RPMI7951 (cell line): ENCODE results near the gene FBXW9. TPM values are rescaled to one million over a fixed set of nuclear protein-coding genes. Genes with fewer than 3 reads are reported as not detected.
"Not testable (repeated sequence)": the region's sequence is repeated elsewhere in the genome, so short reads cannot be mapped to it uniquely, and the experiment has no call there.

Source experiments
- DNase-seq: peaks from one replicate; pipeline ENCODE4 v3.0.0-alpha.2; 2012; ENCODE audit warnings: low read depth
- total RNA-seq: library from RNA; depleted of rRNA; stranded (reverse); fragments of >200 nt; shearing (Covaris generic); gene quantifications from 2 replicates; pipeline ENCODE4 v1.2.3, GENCODE V29; 2014; rRNA removed

FBXW9 gene
- 21.6 and 24.4 TPM in 2 replicates for total RNA-seq

- DNase-seq: peak; percentile 94
Measured at GRCh38 chr19:12696366-12697335, at the start of gene FBXW9. Gene FBXW9 (minus strand): TSS chr19:12696631. CDS start chr19:12696581, 50 bp downstream.

GRCh38 chr19:12745166-12745897, 48.9 kb upstream of the FBXW9 start:
- no peak for DNase-seq

GRCh38 chr19:12737835-12738351, 41.5 kb upstream of the FBXW9 start:
- DNase-seq: no peak

- DNase-seq: peak; percentile 100
Measured at GRCh38 chr19:12736995-12737834, 40.8 kb upstream of the FBXW9 start, which contains the start of gene GET3. Gene GET3 (plus strand): TSS chr19:12737497. CDS start chr19:12737506, 9 bp downstream.

- peak; percentile 51 for DNase-seq
Measured at GRCh38 chr19:12733369-12734214, 37.2 kb upstream of the FBXW9 start.

- DNase-seq: no peak
Measured at GRCh38 chr19:12731337-12731736, 34.9 kb upstream of the FBXW9 start.

GRCh38 chr19:12730064-12730463, 33.6 kb upstream of the FBXW9 start:
- DNase-seq: no peak

- DNase-seq: no peak
Measured at GRCh38 chr19:12727745-12728433, 31.5 kb upstream of the FBXW9 start.

- DNase-seq: no peak
Measured at GRCh38 chr19:12726988-12727316, 30.5 kb upstream of the FBXW9 start.

GRCh38 chr19:12725612-12726011, 29.2 kb upstream of the FBXW9 start:
- DNase-seq: not testable (repeated sequence)

GRCh38 chr19:12723641-12724426, 27.4 kb upstream of the FBXW9 start, which contains the start of gene TNPO2:
Gene TNPO2 (minus strand): TSS chr19:12723932. CDS start chr19:12720977, 2,955 bp downstream.
- peak; percentile 72 for DNase-seq

GRCh38 chr19:12723381-12723640, 26.9 kb upstream of the FBXW9 start:
- DNase-seq: no peak

- DNase-seq: peak; percentile 99
Measured at GRCh38 chr19:12722566-12723380, 26.3 kb upstream of the FBXW9 start.

GRCh38 chr19:12721656-12722565, 25.5 kb upstream of the FBXW9 start:
- DNase-seq: peak; percentile 69

- DNase-seq: no peak
Measured at GRCh38 chr19:12720851-12721655, 24.6 kb upstream of the FBXW9 start.

GRCh38 chr19:12720296-12720695, 23.9 kb upstream of the FBXW9 start:
- DNase-seq: no peak
